GM19351 (cell line): Measurements from ENCODE around the gene SNRNP25.
"Not testable (repeated sequence)": the region's sequence is repeated elsewhere in the genome, so short reads cannot be mapped to it uniquely, and the experiment has no call there.

Source experiments
- ATAC-seq: cut with Tn5 transposase; IDR thresholded peaks from one replicate; pipeline ENCODE4 v1.9.1; 2021; ENCODE audit warnings: mild to moderate bottlenecking, moderate library complexity; ENCODE audit not compliant: unreplicated experiment

Gene SNRNP25

GRCh38 chr16:41439-42068 lies 12.1 kb upstream of the SNRNP25 start:
- no peak for ATAC-seq

GRCh38 chr16:42069-42457 lies 11.6 kb upstream of the SNRNP25 start:
- ATAC-seq = no peak

- ATAC-seq = no peak
These were observed 10.9 kb upstream of the SNRNP25 start for GRCh38 chr16:42691-43090.

GRCh38 chr16:43294-43693 lies 10.3 kb upstream of the SNRNP25 start:
- ATAC-seq = no peak

- ATAC-seq = no peak
These were observed 9.0 kb upstream of the SNRNP25 start for GRCh38 chr16:44655-45054.

GRCh38 chr16:45454-45853 lies 8.2 kb upstream of the SNRNP25 start:
- ATAC-seq = no peak

GRCh38 chr16:46510-46909 lies 7.1 kb upstream of the SNRNP25 start:
- not testable (repeated sequence) for ATAC-seq

- ATAC-seq = no peak
These were observed 6.4 kb upstream of the SNRNP25 start for GRCh38 chr16:47234-47633.

- no peak for ATAC-seq
These were observed 2.6 kb upstream of the SNRNP25 start for GRCh38 chr16:50769-51591.

- no peak for ATAC-seq
These were observed 581 bp downstream of the SNRNP25 start for GRCh38 chr16:54237-54581.

- no peak for ATAC-seq
These were observed 2.0 kb downstream of the SNRNP25 start for GRCh38 chr16:55571-56136.

GRCh38 chr16:56231-56927 lies 2.8 kb downstream of the SNRNP25 start:
- no peak for ATAC-seq

GRCh38 chr16:57711-58110 lies 4.1 kb downstream of the SNRNP25 start:
- ATAC-seq = no peak

- no peak for ATAC-seq
These were observed 5.1 kb downstream of the SNRNP25 start for GRCh38 chr16:58491-59439.

GRCh38 chr16:59440-60059 lies 5.9 kb downstream of the SNRNP25 start:
- ATAC-seq = no peak

- no peak for ATAC-seq
These were observed 6.5 kb downstream of the SNRNP25 start for GRCh38 chr16:60166-60565.

GRCh38 chr16:60929-61878 lies 7.6 kb downstream of the SNRNP25 start:
- ATAC-seq = no peak

- no peak for ATAC-seq
These were observed 8.3 kb downstream of the SNRNP25 start for GRCh38 chr16:61879-62281.
